Transverse colon (tissue), 4 donors: Measurements from ENCODE around the gene BOK. TPM values are rescaled to one million over a fixed set of nuclear protein-coding genes. Genes with fewer than 3 reads are reported as not detected.

Source experiments
- DNase-seq: peaks from one replicate; pipeline ENCODE4 v3.0.0-alpha.2; 2019
- H3K27ac ChIP-seq, 4 donors: fragments of 200-600 bp; sonication (generic); 2 replicates each; pipeline ENCODE4 v1.5.1; 2016 to 2018; ENCODE audit warnings: inconsistent platforms in 4 of 4
- H3K27me3 ChIP-seq: fragments of 200-600 bp; sonication (generic); 2 replicates; pipeline ENCODE4 v1.5.1; 2017; ENCODE audit warnings: inconsistent platforms
- H3K36me3 ChIP-seq, 4 donors: fragments of 200-600 bp; sonication (generic); 2 replicates each; pipeline ENCODE4 v1.5.1; 2017 to 2019; ENCODE audit warnings: inconsistent platforms in 4 of 4
- H3K4me1 ChIP-seq, 4 donors: fragments of 200-600 bp; sonication (generic); 2 replicates each; pipeline ENCODE4 v1.5.1; 2017 to 2020; ENCODE audit warnings: inconsistent platforms in 4 of 4
- H3K4me3 ChIP-seq, 4 donors: fragments of 200-600 bp; sonication (generic); 1 replicate in 1 of 4; 2 replicates in 3 of 4; pipeline versions ENCODE4 v1.5.1 to v1.6.1; 2017 to 2019; ENCODE audit warnings: inconsistent platforms in 4 of 4
- H3K9me3 ChIP-seq, 2 donors: fragments of 200-600 bp; sonication (generic); 2 replicates each; pipeline ENCODE4 v1.5.1; 2017 to 2019; ENCODE audit warnings: inconsistent platforms in 2 of 2
- CTCF ChIP-seq, 5 experiments: fragments of 200-600 bp in 3 of 5; fragments of 450-650 bp in 2 of 5; sonication (generic) in 3 of 5; IDR thresholded peaks; 1 replicate in 2 of 5; 2 replicates in 3 of 5; pipeline ENCODE4 v1.5.1; 2016 to 2017; ENCODE audit warnings: antibody characterized with exemption in 5 of 5, inconsistent platforms in 3 of 5, mild to moderate bottlenecking in 2 of 5, moderate library complexity in 1 of 5
- EP300 ChIP-seq: sonication (generic); formaldehyde crosslinking; IDR thresholded peaks from one replicate; pipeline ENCODE4 v1.6.1; 2017; ENCODE audit warnings: antibody characterized with exemption, low read depth
- POLR2A ChIP-seq: fragments of 450-650 bp; IDR thresholded peaks from one replicate; pipeline ENCODE4 v1.6.1; 2016; ENCODE audit warnings: antibody characterized with exemption, mild to moderate bottlenecking, moderate library complexity
- POLR2AphosphoS5 ChIP-seq, 3 donors: sonication (generic); formaldehyde crosslinking; IDR thresholded peaks; one replicate each; pipeline ENCODE4 v1.6.1; 2016; ENCODE audit warnings: antibody characterized with exemption in 3 of 3
- WGBS, 2 donors: methylation state at CpG; one replicate each; pipeline ENCODE4 v1.1.5; 2018; ENCODE audit warnings: low coverage in 1 of 2; 5-methylcytosine and 5-hydroxymethylcytosine counted together
- in situ Hi-C, 4 donors: fragments of 200-750 bp; cut with MboI; loops; one replicate each; pipeline versions ENCODE4 v1.15.0 to v1.15.1; 2017; ENCODE audit warnings: low sequenced_read_pairs in 3 of 4, low pct_ligation_motif_present in 1 of 4, low pct_unique_long_range_greater_than_20kb in 1 of 4
- intact Hi-C: fragments of 100-400 bp; cut with DNase I; formaldehyde crosslinking; loops from one replicate; pipeline ENCODE4 v1.15.1; 2023; ENCODE audit warnings: low total_unique reads
- total RNA-seq, 4 donors: library from RNA; depleted of rRNA; stranded (reverse); fragments of >200 nt; gene quantifications; one replicate each; pipeline ENCODE4 v1.1.0, GENCODE V29; 2016

BOK gene
- total RNA-seq, 4 donors from 2014 or later: 21.0 to 84.2 (median 24.4) TPM

GRCh38 chr2:241592126-241592845 is 33.7 kb downstream of the BOK start:
- intact Hi-C loops: no loop called here
- no peak for DNase-seq

GRCh38 chr2:241593271-241593670 is 34.7 kb downstream of the BOK start:
- no peaks in the 10 kb centered on the region for H3K27me3 ChIP-seq
- no peak overlapping the region for H3K4me3 ChIP-seq
- WGBS, 2 donors: 96 to 98% methylated on average over 14 to 16 of the region's 16 CpGs
- in situ Hi-C loops (no loop called here), intact Hi-C loops (no loop called here)
- H3K27ac ChIP-seq: no peak overlapping the region
- peaks cover 0 to under 1% of the 10 kb centered on the region in 2 donors for H3K9me3 ChIP-seq
- peaks cover 0 to 12% (median 6%) of the 10 kb centered on the region in 4 donors for H3K36me3 ChIP-seq
- no peak for DNase-seq
- H3K4me1 ChIP-seq: no peaks in the 10 kb centered on the region
- no peak for TF ChIP-seq CTCF (IDR thresholded peaks at IDR 0.05)
- no peak for TF ChIP-seq POLR2A
- no peak for TF ChIP-seq EP300
- no peak for TF ChIP-seq POLR2AphosphoS5 (IDR thresholded peaks at IDR 0.05)

More at GRCh38 chr2:241592126-241592845, 33.7 kb downstream of the BOK start:
- H3K27me3 ChIP-seq: no peaks in the 10 kb centered on the region
- H3K27ac ChIP-seq: no peak overlapping the region
- TF ChIP-seq POLR2AphosphoS5 (IDR thresholded peaks at IDR 0.05) (no peak), EP300 (no peak), POLR2A (no peak), CTCF (IDR thresholded peaks at IDR 0.05) (no peak)
- peaks cover 0 to 22% (median 8%) of the 10 kb centered on the region in 4 donors for H3K36me3 ChIP-seq
- WGBS, 2 donors: 91% methylated on average over 16 of the region's 18 CpGs; no CpG with 5 or more reads in 1 of the 2 donors
- no peaks in the 10 kb centered on the region for H3K4me1 ChIP-seq
- in situ Hi-C loops: no loop called here
- H3K4me3 ChIP-seq: no peak overlapping the region
- H3K9me3 ChIP-seq: peaks cover 5 to 10% of the 10 kb centered on the region in 2 donors

GRCh38 chr2:241595600-241596140 is 37.1 kb downstream of the BOK start:
- DNase-seq: no peak
- Histone ChIP-seq H3K4me1 (no peaks in the 10 kb centered on the region), H3K27me3 (no peaks in the 10 kb centered on the region), H3K27ac (no peak overlapping the region), H3K36me3 (peaks cover 0 to 26% (median 6%) of the 10 kb centered on the region in 4 donors), H3K9me3 (no peaks in the 10 kb centered on the region), H3K4me3 (no peak overlapping the region)
- intact Hi-C loops (no loop called here), in situ Hi-C loops (no loop called here)
- WGBS, 2 donors: 85 to 92% methylated on average over 4 to 15 of the region's 15 CpGs
- TF ChIP-seq CTCF (IDR thresholded peaks at IDR 0.05) (no peak), POLR2A (no peak), EP300 (no peak), POLR2AphosphoS5 (IDR thresholded peaks at IDR 0.05) (no peak)

GRCh38 chr2:241597561-241597960 is 39.0 kb downstream of the BOK start:
- WGBS, 2 donors: 92 to 100% methylated on average over 3 to 6 of the region's 6 CpGs

More at GRCh38 chr2:241597561-241597960, 39.0 kb downstream of the BOK start:
- intact Hi-C loops: no loop called here
- H3K27ac ChIP-seq: no peak overlapping the region
- no peak overlapping the region for H3K4me3 ChIP-seq
- no peaks in the 10 kb centered on the region for H3K9me3 ChIP-seq
- H3K4me1 ChIP-seq: no peaks in the 10 kb centered on the region
- TF ChIP-seq CTCF (IDR thresholded peaks at IDR 0.05) (no peak), POLR2AphosphoS5 (IDR thresholded peaks at IDR 0.05) (no peak), POLR2A (no peak), EP300 (no peak)
- in situ Hi-C loops: no loop called here
- DNase-seq: no peak
- no peaks in the 10 kb centered on the region for H3K27me3 ChIP-seq
- peaks cover 0 to 41% (median 9%) of the 10 kb centered on the region in 4 donors for H3K36me3 ChIP-seq
